Left cardiac atrium (tissue), 4 donors: ENCODE data around the gene RBM19. TPM values are rescaled to one million over a fixed set of nuclear protein-coding genes. Genes with fewer than 3 reads are reported as not detected.

Experiments
- ATAC-seq, 2 donors: fragments of 200-7000 bp; cut with Tn5 transposase; one replicate each; pipeline ENCODE4 v1.9.1; 2020; ENCODE audit warnings: mild to moderate bottlenecking in 2 of 2, moderate library complexity in 2 of 2
- DNase-seq: peaks from one replicate; pipeline ENCODE4 v3.0.0-alpha.2; 2020
- intact Hi-C, 2 donors: fragments of 100-400 bp; cut with DNase I; formaldehyde crosslinking; loops; one replicate each; pipeline versions ENCODE4 v1.14.1 to v1.15.1; 2022 to 2023
- total RNA-seq, 2 donors: library from RNA; stranded (reverse); fragmentation: NEBNext Ultra II Directional; extraction: Animal tissue kit (Norgen Biotek cat#: 25700); gene quantifications; one replicate each; pipeline ENCODE4 v1.2.1, GENCODE V29; 2021
- donor health status: DM: no; HTN: yes; CAD: no.
- donor health status: DM: no; HTN: yes; CAD: no; lungs with severe emphysema.
- donor health status: DM: yes; HTN: yes; CAD: no.
- donor health status: Dilated cardiomyopathy.

RBM19 gene
- total RNA-seq, 2 donors from 2014 or later: 18.1 to 18.8 TPM

DNA sequence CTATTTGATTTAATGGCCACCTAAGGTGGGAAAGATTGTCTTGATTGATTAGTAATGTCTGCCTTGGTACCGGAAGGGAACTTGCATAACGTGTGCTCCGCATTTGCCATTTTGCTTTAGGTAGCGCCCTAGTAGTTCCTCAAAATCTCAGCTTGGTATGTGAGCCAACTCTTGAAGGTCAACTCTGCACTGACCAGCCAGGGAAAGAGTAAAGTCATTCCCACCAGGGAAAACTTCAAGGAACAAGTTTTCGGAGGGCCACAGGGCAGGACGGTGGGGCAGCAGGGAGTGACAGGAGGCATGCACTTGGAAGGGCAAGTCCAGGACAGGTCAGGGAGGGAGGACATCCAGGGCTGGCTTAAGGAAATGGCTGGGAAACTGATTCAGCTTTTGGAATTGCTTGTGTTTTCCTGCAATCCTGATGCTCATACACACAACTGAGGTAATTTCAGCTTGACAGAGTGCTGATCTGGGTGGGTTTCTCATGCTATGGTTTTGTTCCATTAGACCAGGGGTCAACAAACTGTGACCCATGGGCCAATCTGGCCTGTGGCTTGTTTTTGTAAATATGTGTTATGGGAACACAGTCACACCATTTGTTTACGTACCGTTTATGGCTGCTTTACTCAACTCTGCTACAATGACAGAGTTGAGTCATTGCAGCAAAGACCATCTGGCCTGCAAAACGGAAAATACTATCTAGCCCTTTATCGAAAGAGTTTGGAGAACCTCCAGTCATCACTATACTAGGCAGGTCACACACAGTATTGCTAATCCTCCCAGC lies 184.5 kb downstream of the RBM19 start:
- DNase-seq: no peak
- ATAC-seq: no peak

DNA sequence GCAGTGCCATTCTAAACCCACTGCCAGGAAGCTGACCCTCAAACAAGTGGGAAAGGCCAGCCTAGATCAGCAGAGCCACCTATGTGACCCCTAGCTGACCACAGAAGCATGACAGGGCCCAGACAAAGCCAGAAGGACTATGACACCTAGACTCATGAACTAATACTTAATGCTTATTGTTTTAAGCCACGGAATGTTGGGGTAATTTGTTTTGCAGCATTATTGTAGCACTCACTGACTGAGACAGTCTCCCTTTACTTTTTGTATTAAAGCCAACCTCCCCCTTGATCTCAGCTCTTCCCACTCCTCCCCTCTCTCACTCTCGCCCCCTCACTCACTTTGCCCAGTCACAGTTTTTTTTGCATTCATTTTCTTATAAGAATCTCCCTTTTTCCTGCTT lies 186.4 kb downstream of the RBM19 start:
- ATAC-seq (no peak), DNase-seq (no peak)
- intact Hi-C loops: no loop called here

More for the DNA sequence above, 184.5 kb downstream of the RBM19 start:
- intact Hi-C loops: no loop called here

DNA sequence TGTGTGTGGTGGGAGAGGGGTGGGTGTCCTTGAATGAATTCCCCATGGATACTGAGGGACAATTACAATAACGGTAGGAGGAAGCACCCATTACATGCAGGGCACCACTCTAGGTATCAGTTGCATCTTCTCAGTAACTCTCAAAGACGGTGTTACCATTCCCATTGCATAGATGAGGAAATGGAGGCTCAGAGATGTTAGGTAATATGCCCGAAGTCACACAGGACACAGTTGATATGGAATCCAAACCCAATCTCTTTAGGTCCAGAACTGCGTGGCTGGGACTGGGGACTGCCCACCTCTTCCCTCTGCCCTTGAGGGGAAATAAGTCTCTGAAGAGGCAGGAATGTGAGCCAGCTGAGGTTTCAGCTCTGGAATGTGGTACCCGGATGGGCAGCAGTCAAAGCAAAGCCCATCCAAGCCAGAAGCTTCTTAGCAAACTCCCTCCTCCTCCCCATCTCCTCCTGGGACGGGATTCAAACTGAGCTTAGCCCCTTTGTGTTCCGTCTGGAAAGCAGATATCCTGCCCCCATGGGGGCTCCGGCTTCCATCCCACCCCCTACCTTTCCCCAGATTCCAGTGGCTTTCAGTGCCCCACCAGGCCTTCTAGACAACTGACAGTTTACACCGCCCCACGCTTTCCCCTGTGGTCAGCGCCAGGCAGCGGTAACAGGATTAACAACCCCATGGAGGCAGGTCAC lies 187.5 kb downstream of the RBM19 start:
- intact Hi-C loops: no loop called here
- DNase-seq (no peak), ATAC-seq (no peak)

DNA sequence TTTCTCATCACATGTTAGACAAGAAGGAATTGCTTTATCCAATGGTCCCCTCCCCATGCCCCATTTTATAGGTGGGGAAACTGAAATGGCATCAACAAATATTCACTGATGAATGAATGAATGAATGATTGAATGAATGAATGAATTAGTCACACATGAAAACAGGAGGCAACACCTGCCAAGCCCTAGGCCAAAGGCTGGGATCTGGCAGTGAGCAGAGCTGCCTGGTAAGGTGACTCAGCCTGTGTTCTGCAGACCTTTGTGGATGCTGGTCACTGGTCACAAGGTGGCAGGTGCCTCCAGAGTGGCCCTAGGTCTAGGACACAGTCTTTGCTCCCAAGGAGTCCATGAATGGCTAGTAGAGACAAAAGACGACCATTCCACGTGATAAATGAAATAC lies 188.4 kb downstream of the RBM19 start:
- no peak for DNase-seq
- intact Hi-C loops: no loop called here
- ATAC-seq: no peak

DNA sequence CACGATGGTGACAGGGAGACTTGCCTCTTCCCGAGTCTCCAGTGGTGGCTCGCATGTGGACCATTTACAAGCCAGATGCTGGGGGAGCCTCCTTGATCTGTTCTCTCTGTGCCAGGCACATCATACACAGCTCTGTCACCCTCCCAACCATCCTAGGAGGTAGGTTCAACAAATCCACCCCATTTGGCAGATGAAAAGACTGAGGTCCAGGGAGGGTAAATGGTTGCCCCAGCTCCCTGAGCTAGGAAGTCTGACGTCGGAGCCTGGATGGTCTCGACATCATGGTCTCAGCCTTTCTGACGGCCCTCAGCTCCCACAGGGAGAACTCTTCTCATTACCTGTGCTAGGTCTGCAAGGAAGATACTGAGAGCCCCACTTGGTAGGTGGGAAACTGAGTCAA lies 189.6 kb downstream of the RBM19 start:
- ATAC-seq: no peak
- no peak for DNase-seq
- intact Hi-C loops: no loop called here

DNA sequence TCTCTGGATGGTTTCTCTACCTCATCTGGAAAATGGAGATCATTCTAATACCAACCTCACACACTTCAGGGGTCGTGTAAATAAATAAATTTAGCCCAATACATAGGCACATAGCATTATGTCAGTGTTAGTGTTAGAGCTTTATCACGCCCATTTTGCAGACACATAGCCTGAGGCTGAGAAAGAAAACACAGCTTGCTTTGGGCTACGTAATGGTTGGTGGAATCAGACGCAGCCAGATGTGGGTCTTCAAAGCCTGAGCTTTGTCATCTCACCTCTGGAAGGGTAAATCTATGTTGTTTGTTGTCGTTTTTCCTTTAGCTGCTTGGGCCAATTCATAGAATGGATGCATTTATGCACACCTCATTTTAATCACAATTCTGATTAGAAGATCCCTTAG lies 191.6 kb downstream of the RBM19 start:
- intact Hi-C loops: no loop called here
- DNase-seq (no peak), ATAC-seq (no peak)

DNA sequence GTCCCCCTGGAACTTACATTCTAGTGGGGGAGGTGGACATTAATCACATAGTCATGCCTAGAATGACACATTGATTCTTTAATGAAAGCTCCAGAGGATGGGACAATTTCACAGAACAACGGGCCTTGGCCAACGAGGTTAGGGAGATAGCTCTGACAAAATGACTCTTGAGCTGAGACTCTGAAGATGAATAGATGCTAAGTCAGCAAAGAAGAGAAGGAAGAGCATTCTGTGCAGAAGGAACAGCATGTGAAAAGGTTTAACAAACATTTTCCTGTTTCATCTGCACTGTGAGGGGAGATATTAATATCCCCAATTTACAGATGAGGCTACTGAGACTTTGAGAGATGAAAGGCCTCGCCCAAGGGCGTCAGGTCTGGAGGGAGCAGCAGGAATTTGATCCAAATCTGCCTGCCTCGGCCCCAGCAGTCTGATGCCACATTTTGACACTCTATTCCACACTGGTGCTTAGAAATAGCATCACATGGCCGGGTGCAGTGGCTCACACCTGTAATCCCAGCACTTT lies 193.6 kb downstream of the RBM19 start:
- ATAC-seq: no peak
- intact Hi-C loops: no loop called here

DNA sequence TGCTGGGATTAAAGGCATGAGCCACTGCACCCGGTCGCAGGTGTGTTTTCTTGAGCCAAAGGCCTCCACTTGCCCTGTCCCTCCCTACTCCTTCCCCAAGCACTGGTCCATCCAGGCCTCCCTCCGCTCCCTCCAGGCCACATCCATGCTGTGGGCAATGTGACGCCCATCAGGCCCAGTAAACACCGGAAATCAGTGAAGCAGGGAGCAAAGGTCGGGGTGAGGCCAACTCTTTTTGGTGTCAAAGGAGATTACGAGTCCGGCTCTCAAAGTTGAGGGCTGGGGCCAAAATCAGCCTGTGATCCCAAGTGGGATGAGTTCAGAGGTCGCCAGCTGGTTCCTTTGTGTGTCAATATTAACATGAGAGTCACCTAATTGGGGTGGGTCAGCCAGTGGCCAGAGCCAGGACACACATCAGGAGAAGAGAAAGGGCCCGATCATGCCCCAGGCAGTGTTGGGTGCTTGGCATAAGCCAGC lies 195.7 kb downstream of the RBM19 start:
- ATAC-seq: no peak

More for the DNA sequence above, 193.6 kb downstream of the RBM19 start:
- no peak for DNase-seq

DNA sequence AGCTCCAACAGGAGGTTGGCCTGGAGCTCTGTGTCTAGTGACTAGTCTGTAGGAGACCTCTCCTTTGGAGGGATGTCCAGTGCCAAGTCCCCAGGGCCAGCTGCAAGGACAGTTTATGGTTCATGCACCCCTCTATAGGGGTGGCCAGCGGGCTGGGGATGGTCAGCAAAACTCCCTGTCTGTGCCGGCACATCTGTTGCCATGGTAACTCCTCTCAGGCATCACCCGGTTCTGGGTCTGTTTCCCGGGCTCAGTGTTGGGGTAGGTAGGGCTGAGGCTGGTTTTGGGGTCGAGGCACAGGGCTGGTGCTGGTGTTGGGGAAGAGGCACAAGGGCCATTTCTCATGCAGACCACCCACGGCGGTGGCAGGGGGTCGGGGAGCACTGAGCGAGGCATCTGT lies 196.8 kb downstream of the RBM19 start:
- DNase-seq: no peak
- intact Hi-C loops: no loop called here
- no peak for ATAC-seq

More for the DNA sequence above, 195.7 kb downstream of the RBM19 start:
- no peak for DNase-seq
- intact Hi-C loops: no loop called here

DNA sequence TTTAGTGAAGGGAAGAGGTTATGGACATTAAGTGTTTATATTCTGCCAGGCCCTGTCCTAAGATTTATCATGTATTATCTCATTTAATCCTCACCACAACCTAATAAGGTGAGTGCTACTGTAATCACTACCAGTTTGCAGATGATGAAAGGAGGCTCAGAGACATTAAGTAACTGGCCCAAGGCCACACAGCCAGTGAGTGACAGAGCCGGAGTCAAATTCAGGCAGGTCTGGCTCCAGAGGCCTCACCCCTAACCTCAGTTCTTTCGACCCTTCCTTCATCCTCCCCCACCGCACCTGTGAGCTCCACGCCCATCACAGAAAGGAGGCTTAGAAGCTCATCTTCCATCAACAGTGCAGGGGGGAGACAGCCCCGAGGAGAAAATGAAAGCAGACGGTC lies 197.3 kb downstream of the RBM19 start:
- DNase-seq (no peak), ATAC-seq (no peak)

DNA sequence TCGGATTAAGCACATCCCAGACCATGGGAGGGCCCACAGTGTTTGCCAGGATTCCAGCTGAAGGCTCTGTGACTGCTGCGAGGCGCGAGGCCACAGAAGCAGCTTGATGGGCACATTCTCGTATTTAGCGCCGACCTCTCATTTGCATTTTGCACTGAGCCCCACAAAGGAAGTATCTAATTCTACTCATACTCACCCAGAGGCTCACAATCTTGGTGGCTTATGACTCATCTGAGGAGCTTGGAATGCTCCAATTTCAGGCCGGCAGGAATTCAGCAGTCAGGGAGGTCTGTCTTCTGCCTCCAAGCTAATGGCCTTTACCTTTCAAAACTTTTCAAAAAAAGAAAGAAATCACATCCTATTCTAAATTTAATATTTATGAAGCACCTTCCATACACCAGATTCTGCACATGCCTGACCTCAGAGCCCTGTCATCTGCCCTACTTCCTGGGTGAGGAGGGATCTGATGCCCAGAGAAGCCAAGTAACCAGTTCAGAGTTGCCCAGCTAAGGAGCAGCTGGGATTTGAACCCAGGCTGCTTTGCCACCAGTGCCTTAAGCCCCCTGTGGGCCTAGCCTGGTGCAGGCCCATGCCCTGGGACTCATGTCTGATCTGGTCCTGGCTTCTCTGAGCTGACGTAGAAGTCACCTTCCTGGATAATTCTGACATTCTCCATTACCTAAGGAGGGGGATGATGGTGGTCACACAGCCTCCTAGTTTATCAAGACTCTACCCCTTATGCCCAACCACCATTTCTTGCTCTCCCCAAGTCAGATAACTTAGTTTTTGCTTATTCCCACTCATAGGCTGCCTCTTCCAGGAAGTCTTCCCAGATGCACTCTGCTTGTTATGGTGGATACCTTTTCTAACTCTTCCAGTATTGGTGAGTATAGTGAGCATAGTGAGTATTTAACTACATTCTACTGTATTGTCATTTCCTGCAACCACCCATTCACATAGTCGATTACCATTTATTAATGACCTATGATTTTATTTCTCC lies 198.9 kb downstream of the RBM19 start:
- ATAC-seq (peak in 1 of 2 donors; percentile 51), DNase-seq (no peak)
- intact Hi-C loops: no loop called here

More for the DNA sequence above, 197.3 kb downstream of the RBM19 start:
- intact Hi-C loops: no loop called here
